ENCODE measurements around the gene REM2. TPM values are rescaled to one million over a fixed set of nuclear protein-coding genes. Genes with fewer than 3 reads are reported as not detected.

Gene REM2
- total and polyA plus RNA-seq, 4 donors = 0.08 to 0.14 (median 0.11) TPM; not detected in 1

- no peak overlapping the region for H3K4me3 ChIP-seq (ENCODE audit: low read depth in 1 of 3, low read length in 3 of 3)
- H3K27me3 ChIP-seq (ENCODE audit: control insufficient read depth in 4 of 4, insufficient read depth in 4 of 4, low read length in 3 of 4) = no peaks in the 10 kb centered on the region
- H3K9me3 ChIP-seq (ENCODE audit: control insufficient read depth in 4 of 4, low read length in 3 of 4) = no peaks in the 10 kb centered on the region
- no peak overlapping the region for H3K9ac ChIP-seq (ENCODE audit: low read depth in 1 of 2, low read length in 2 of 2)
- TF ChIP-seq RAD21 (IDR thresholded peaks at IDR 0.05) = no peak
- TF ChIP-seq NR2F2 (IDR thresholded peaks at IDR 0.05) = no peak
- no peak for TF ChIP-seq HNF4A (conservative IDR thresholded peaks at IDR 0.05)
- no peak for TF ChIP-seq SP1 (IDR thresholded peaks at IDR 0.05)
- TF ChIP-seq EGR1 (IDR thresholded peaks at IDR 0.05; ENCODE audit: low read depth in 2 of 2) = no peak
- TF ChIP-seq TAF1 (conservative IDR thresholded peaks at IDR 0.05) = no peak
- no peak for TF ChIP-seq CTCF (IDR thresholded peaks at IDR 0.05; ENCODE audit: low read depth, low read length, missing input control)
- TF ChIP-seq ATF3 (IDR thresholded peaks at IDR 0.05) = no peak
- no peak for TF ChIP-seq FOXA2 (IDR thresholded peaks at IDR 0.05)
- TF ChIP-seq RXRA (IDR thresholded peaks at IDR 0.05) = no peak
- TF ChIP-seq HNF4G (IDR thresholded peaks at IDR 0.05) = no peak
- TF ChIP-seq FOXA1 (IDR thresholded peaks at IDR 0.05) = no peak
- no peak for DNase-seq (ENCODE audit: low spot score)
- H3K4me1 ChIP-seq (ENCODE audit: control insufficient read depth in 4 of 4, insufficient read depth in 4 of 4, low read length in 3 of 4) = peaks cover 0 to 9% (median 6%) of the 10 kb centered on the region in 4 donors
- peaks cover 8 to 54% (median 43%) of the 10 kb centered on the region in 4 donors for H3K36me3 ChIP-seq (ENCODE audit: control insufficient read depth in 4 of 4, insufficient read depth in 3 of 4, low read depth in 1 of 4, low read length in 3 of 4)
- H3K27ac ChIP-seq (ENCODE audit: low read depth in 1 of 2, low read length in 2 of 2) = no peak overlapping the region
- 98% methylated on average over 20 of the region's 20 CpGs for WGBS
These were observed 7.2 kb upstream of the REM2 start for GRCh38 chr14:22875748-22876319.

- TF ChIP-seq TAF1 (conservative IDR thresholded peaks at IDR 0.05) (no peak), REST (IDR thresholded peaks at IDR 0.05) (no peak), JUND (IDR thresholded peaks at IDR 0.05) (no peak)
- H3K4me1 ChIP-seq (ENCODE audit: control insufficient read depth in 4 of 4, insufficient read depth in 4 of 4, low read length in 3 of 4) = peaks cover 0 to 8% (median 5%) of the 10 kb centered on the region in 4 donors
- H3K27ac ChIP-seq (ENCODE audit: low read depth in 1 of 2, low read length in 2 of 2) = no peak overlapping the region
- H3K27me3 ChIP-seq (ENCODE audit: control insufficient read depth in 4 of 4, insufficient read depth in 4 of 4, low read length in 3 of 4) = no peaks in the 10 kb centered on the region
- 96% methylated on average over 22 of the region's 22 CpGs for whole genome bisulfite sequencing
- no peak overlapping the region for H3K4me3 ChIP-seq (ENCODE audit: low read depth in 1 of 3, low read length in 3 of 3)
- H3K9ac ChIP-seq (ENCODE audit: low read depth in 1 of 2, low read length in 2 of 2) = no peak overlapping the region
- H3K9me3 ChIP-seq (ENCODE audit: control insufficient read depth in 4 of 4, low read length in 3 of 4) = no peaks in the 10 kb centered on the region
- DNase-seq (ENCODE audit: low spot score) = no peak
- H3K36me3 ChIP-seq (ENCODE audit: control insufficient read depth in 4 of 4, insufficient read depth in 3 of 4, low read depth in 1 of 4, low read length in 3 of 4) = peaks cover 8 to 54% (median 43%) of the 10 kb centered on the region in 4 donors
These were observed 6.0 kb upstream of the REM2 start for GRCh38 chr14:22877000-22877501.

All from liver (tissue), 9 donors.